Keratinocyte (primary cell): ENCODE data around the gene CREB3L1. TPM values are rescaled to one million over a fixed set of nuclear protein-coding genes. Genes with fewer than 3 reads are reported as not detected.

Experiments
- DNase-seq: peaks from one replicate; pipeline ENCODE4 v3.0.0-alpha.2; 2011; ENCODE audit warnings: low read depth, missing footprints, low spot score
- FAIRE-seq: peaks from 2 replicates; lab custom pipeline; 2011; peaks lifted over from hg19 to GRCh38; lab: Jason Lieb, UNC
- H2AFZ ChIP-seq: 2 replicates; pipeline ENCODE4 v1.6.0; 2012; ENCODE audit warnings: low read length, control low read depth, inconsistent platforms; ENCODE audit not compliant: control insufficient read depth
- H3K27ac ChIP-seq: 2 replicates; pipeline ENCODE4 v1.5.1; 2011; ENCODE audit warnings: low read length; ENCODE audit not compliant: control insufficient read depth, insufficient read depth
- H3K27me3 ChIP-seq: 3 replicates; pipeline ENCODE4 v1.6.0; 2011; ENCODE audit warnings: low read length; ENCODE audit not compliant: control insufficient read depth, insufficient read depth; ENCODE audit errors: extremely low read depth
- H3K36me3 ChIP-seq, 2 experiments: 2 replicates in 1 of 2; 3 replicates in 1 of 2; pipeline ENCODE4 v1.5.1; 2011; ENCODE audit warnings: low read length in 2 of 2, mild to moderate bottlenecking in 1 of 2; ENCODE audit not compliant: control insufficient read depth in 2 of 2, insufficient read depth in 2 of 2; ENCODE audit errors: extremely low read depth in 1 of 2
- H3K4me1 ChIP-seq: 3 replicates; pipeline ENCODE4 v1.5.1; 2011; ENCODE audit warnings: low read length; ENCODE audit not compliant: control insufficient read depth, insufficient read depth; ENCODE audit errors: extremely low read depth
- H3K4me2 ChIP-seq: 3 replicates; pipeline ENCODE4 v1.6.0; 2011; ENCODE audit warnings: low read depth, low read length; ENCODE audit not compliant: control insufficient read depth, insufficient read depth; ENCODE audit errors: extremely low read depth
- H3K4me3 ChIP-seq, 3 experiments: fragments of 200-600 bp in 1 of 3; sonication (generic) in 1 of 3; 2 replicates in 2 of 3; 3 replicates in 1 of 3; pipeline ENCODE4 v1.5.1; 2011 to 2016; ENCODE audit warnings: low read length in 3 of 3, mild to moderate bottlenecking in 3 of 3, control low read depth in 2 of 3, inconsistent platforms in 1 of 3, low read depth in 1 of 3, mixed read lengths in 1 of 3, mixed run types in 1 of 3, moderate library complexity in 1 of 3; ENCODE audit not compliant: control insufficient read depth in 2 of 3, insufficient read depth in 2 of 3; ENCODE audit errors: extremely low read depth in 1 of 3
- H3K79me2 ChIP-seq: 2 replicates; pipeline ENCODE4 v1.6.0; 2012; ENCODE audit warnings: low read length; ENCODE audit not compliant: control insufficient read depth, insufficient read depth
- H3K9ac ChIP-seq: 3 replicates; pipeline ENCODE4 v1.6.0; 2011; ENCODE audit warnings: low read length; ENCODE audit not compliant: control insufficient read depth, insufficient read depth; ENCODE audit errors: extremely low read depth
- H3K9me1 ChIP-seq: 3 replicates; pipeline ENCODE4 v1.6.0; 2011; ENCODE audit warnings: low read length; ENCODE audit not compliant: control insufficient read depth, insufficient read depth; ENCODE audit errors: extremely low read depth
- H3K9me3 ChIP-seq: 2 replicates; pipeline ENCODE4 v1.5.1; 2012; ENCODE audit warnings: low read depth, low read length; ENCODE audit not compliant: control insufficient read depth
- H4K20me1 ChIP-seq: 3 replicates; pipeline ENCODE4 v1.6.0; 2011; ENCODE audit warnings: low read length; ENCODE audit not compliant: control insufficient read depth, insufficient read depth; ENCODE audit errors: extremely low read depth
- CTCF ChIP-seq, 3 experiments: IDR thresholded peaks in 1 of 3; conservative IDR thresholded peaks in 1 of 3; optimal IDR thresholded peaks in 1 of 3; 2 replicates in 2 of 3; 3 replicates in 1 of 3; pipeline versions ENCODE3 to v1.5.1; 2011; ENCODE audit warnings: low read length in 3 of 3, mild to moderate bottlenecking in 3 of 3, moderate library complexity in 2 of 3, control low read depth in 1 of 3, inconsistent platforms in 1 of 3; ENCODE audit not compliant: insufficient read depth in 2 of 3; ENCODE audit errors: extremely low read depth in 1 of 3
- EZH2 ChIP-seq: IDR thresholded peaks from one replicate; pipeline ENCODE4 v1.6.1; 2012; ENCODE audit warnings: inconsistent platforms, mild to moderate bottlenecking, low read length, moderate library complexity
- dilution Hi-C: fragments of 300-500 bp; cut with MboI; formaldehyde crosslinking; loops from one replicate; pipeline ENCODE4 v1.7.0; 2020; ENCODE audit warnings: low sequenced_read_pairs; ENCODE audit not compliant: extremely low pct_ligation_motif_present
- polyA plus RNA-seq, 5 experiments: library from polyadenylated mRNA; depleted of rRNA in 3 of 5; stranded (reverse) in 3 of 5; stranded (forward) in 1 of 5; unstranded in 1 of 5; fragments of >200 nt; gene quantifications; 1 replicate in 1 of 5; 2 replicates in 3 of 5; 3 replicates in 1 of 5; pipeline versions ENCODE4 v1.2.1 to v1.2.3, GENCODE V29; 2011 to 2012; ENCODE audit warnings: missing spikeins in 2 of 5, low read depth in 1 of 5, low replicate concordance in 1 of 5

CREB3L1 gene
- polyA plus RNA-seq, 1 donor (not counting 4 experiments of a cell fraction or from before 2014, with no cell fraction given), result not detected

- FAIRE-seq, result no peak
- Histone ChIP-seq H3K4me2 (no peak overlapping the region), H3K9me1 (no peaks in the 10 kb centered on the region), H3K36me3 (no peaks in the 10 kb centered on the region), H3K4me1 (no peaks in the 10 kb centered on the region), H3K4me3 (no peak overlapping the region), H4K20me1 (no peaks in the 10 kb centered on the region), H3K9ac (no peak overlapping the region), H3K27me3 (peaks cover 3% of the 10 kb centered on the region), H3K79me2 (no peaks in the 10 kb centered on the region), H2AFZ (no peak overlapping the region), H3K9me3 (no peaks in the 10 kb centered on the region), H3K27ac (no peak overlapping the region)
- dilution Hi-C loops, result no loop called here
- no peak for TF ChIP-seq EZH2
- TF ChIP-seq CTCF (optimal IDR thresholded peaks at IDR 0.05 in 1 of 3, IDR thresholded peaks at IDR 0.05 in 1 of 3, conservative IDR thresholded peaks at IDR 0.05 in 1 of 3; ENCODE audit: extremely low read depth in 1 of 3, insufficient read depth in 2 of 3, low read length in 3 of 3), result no peak
- DNase-seq, result no peak
Measured at GRCh38 chr11:46264030-46264429, 13.4 kb upstream of the CREB3L1 start.

GRCh38 chr11:46264976-46265375 lies 12.5 kb upstream of the CREB3L1 start:
- Histone ChIP-seq H4K20me1 (no peaks in the 10 kb centered on the region), H3K4me3 (no peak overlapping the region), H3K4me2 (no peak overlapping the region), H3K79me2 (no peaks in the 10 kb centered on the region), H3K4me1 (no peaks in the 10 kb centered on the region), H2AFZ (no peak overlapping the region), H3K27ac (no peak overlapping the region), H3K9me1 (no peaks in the 10 kb centered on the region), H3K9ac (no peak overlapping the region), H3K9me3 (no peaks in the 10 kb centered on the region), H3K36me3 (no peaks in the 10 kb centered on the region), H3K27me3 (peaks cover 3% of the 10 kb centered on the region)
- FAIRE-seq (no peak), DNase-seq (no peak)
- dilution Hi-C loops, result no loop called here
- no peak for TF ChIP-seq CTCF (optimal IDR thresholded peaks at IDR 0.05 in 1 of 3, IDR thresholded peaks at IDR 0.05 in 1 of 3, conservative IDR thresholded peaks at IDR 0.05 in 1 of 3; ENCODE audit: extremely low read depth in 1 of 3, insufficient read depth in 2 of 3, low read length in 3 of 3)
